HEK293T (cell line): ENCODE measurements around the gene HIGD2A.

ENCODE experiments used
- CTCF ChIA-PET: fragments of 350-600 bp; formaldehyde crosslinking; extraction: SDS; loops from one replicate; lab custom pipeline; 2021; ENCODE audit warnings: antibody characterized with exemption, inconsistent platforms; lab: Yijun Ruan, JAX
- POLR2A ChIA-PET: fragments of 350-600 bp; formaldehyde crosslinking; extraction: SDS; loops from one replicate; lab custom pipeline; 2020; ENCODE audit warnings: antibody characterized with exemption, inconsistent platforms; lab: Yijun Ruan, JAX
- DNase-seq: peaks from one replicate; pipeline ENCODE4 v3.0.0; 2012; ENCODE audit warnings: mixed read lengths; ENCODE audit errors: extremely low spot score
- ARNT ChIP-seq: fragments of 450-650 bp; IDR thresholded peaks from 2 replicates; pipeline ENCODE4 v1.6.1; 2017; ENCODE audit warnings: mild to moderate bottlenecking
- BHLHE40 ChIP-seq: fragments of 450-650 bp; IDR thresholded peaks from 2 replicates; pipeline ENCODE4 v1.6.1; 2016; ENCODE audit warnings: mild to moderate bottlenecking, moderate library complexity, borderline replicate concordance
- CTBP1 ChIP-seq: fragments of 450-650 bp; IDR thresholded peaks from 2 replicates; pipeline ENCODE4 v1.6.1; 2016; ENCODE audit warnings: borderline replicate concordance
- ELF4 ChIP-seq: fragments of 450-650 bp; IDR thresholded peaks from 2 replicates; pipeline ENCODE4 v1.6.1; 2017; ENCODE audit warnings: antibody characterized with exemption
- FOXA1 ChIP-seq: fragments of 450-650 bp; IDR thresholded peaks from 2 replicates; pipeline ENCODE4 v1.6.1; 2016; ENCODE audit warnings: mild to moderate bottlenecking
- FOXK2 ChIP-seq: fragments of 450-650 bp; IDR thresholded peaks from 2 replicates; pipeline ENCODE4 v1.6.1; 2016; ENCODE audit warnings: mild to moderate bottlenecking
- FOXM1 ChIP-seq: fragments of 450-650 bp; IDR thresholded peaks from 2 replicates; pipeline ENCODE4 v1.6.1; 2017; ENCODE audit warnings: mild to moderate bottlenecking, borderline replicate concordance
- HDGF ChIP-seq: fragments of 450-650 bp; IDR thresholded peaks from 2 replicates; pipeline ENCODE4 v1.6.1; 2017; ENCODE audit warnings: antibody characterized with exemption, borderline replicate concordance
- L3MBTL2 ChIP-seq: fragments of 450-650 bp; conservative IDR thresholded peaks from 2 replicates; pipeline ENCODE4 v1.6.1; 2016; ENCODE audit warnings: mild to moderate bottlenecking
- LEF1 ChIP-seq: fragments of 450-650 bp; IDR thresholded peaks from 2 replicates; pipeline ENCODE4 v1.6.1; 2017; ENCODE audit warnings: mild to moderate bottlenecking, borderline replicate concordance
- NFRKB ChIP-seq: fragments of 450-650 bp; IDR thresholded peaks from 2 replicates; pipeline ENCODE4 v1.6.1; 2016; ENCODE audit warnings: mild to moderate bottlenecking, moderate library complexity
- PKNOX1 ChIP-seq: fragments of 450-650 bp; IDR thresholded peaks from 2 replicates; pipeline ENCODE4 v1.6.1; 2016
- SP1 ChIP-seq: fragments of 450-650 bp; IDR thresholded peaks from 2 replicates; pipeline ENCODE4 v1.6.1; 2017
- SUZ12 ChIP-seq: fragments of 450-650 bp; IDR thresholded peaks from 2 replicates; pipeline ENCODE4 v1.6.1; 2016; ENCODE audit warnings: mild to moderate bottlenecking
- TARDBP ChIP-seq: fragments of 450-650 bp; IDR thresholded peaks from 2 replicates; pipeline ENCODE4 v1.6.1; 2016
- ZNF384 ChIP-seq: fragments of 450-650 bp; IDR thresholded peaks from 2 replicates; pipeline ENCODE4 v1.6.1; 2016

The HIGD2A gene, protein sequence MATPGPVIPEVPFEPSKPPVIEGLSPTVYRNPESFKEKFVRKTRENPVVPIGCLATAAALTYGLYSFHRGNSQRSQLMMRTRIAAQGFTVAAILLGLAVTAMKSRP

GRCh38 chr5:176388444-176389134 is at the start of gene HIGD2A, which contains the start of gene NOP16:
Gene HIGD2A (plus strand): TSS chr5:176388751. CDS start chr5:176388820, 69 bp downstream.
Gene NOP16 (minus strand): TSS chr5:176388598. CDS start chr5:176388539, 59 bp downstream.
- CTCF ChIA-PET, result no interaction called here

DNA sequence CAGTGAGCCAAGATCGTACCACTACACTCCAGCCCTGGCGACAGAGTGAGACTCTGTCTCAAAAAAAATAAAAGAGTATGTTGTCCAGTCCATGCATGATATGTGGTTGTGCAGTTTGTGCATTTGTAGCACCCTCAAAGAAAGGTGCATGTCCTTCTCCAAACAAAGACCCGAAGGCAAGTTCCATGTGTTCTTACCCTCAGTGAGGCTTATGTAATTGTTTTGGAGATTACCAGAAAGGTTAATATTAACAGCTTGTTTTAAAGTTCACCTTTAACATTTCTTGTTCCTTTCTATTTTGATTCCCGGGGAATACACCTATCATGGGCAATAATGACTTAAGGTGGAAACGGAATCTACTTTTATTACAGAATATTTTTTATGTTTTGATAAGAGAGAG is 49.2 kb upstream of the HIGD2A start:
- no peak for DNase-seq
- CTCF ChIA-PET, result no interaction called here
- POLR2A ChIA-PET, result no interaction called here
- no peak for TF ChIP-seq SP1
- no peak for TF ChIP-seq ZNF384
- TF ChIP-seq L3MBTL2, result no peak
- TF ChIP-seq TARDBP, result no peak
- TF ChIP-seq ARNT, result no peak
- no peak for TF ChIP-seq PKNOX1

More at GRCh38 chr5:176388444-176389134, at the start of gene HIGD2A, which contains the start of gene NOP16:
- peak; percentile 98 for DNase-seq
- TF ChIP-seq SP1 (no peak; the same call in 1 of the 2 replicates), FOXM1 (no peak), HDGF (no peak), FOXK2 (no peak), TARDBP (no peak), SUZ12 (no peak), ARNT (no peak), NFRKB (peak; percentile 72), CTBP1 (peak; percentile 98), PKNOX1 (peak; percentile 53; the same call in 1 of the 2 replicates), L3MBTL2 (peak; percentile 98), ELF4 (peak; percentile 67), FOXA1 (no peak)
- POLR2A ChIA-PET, result interaction anchor here (0.7 to 3.3 kb wide), 10 partner anchors 11 to 154 kb away, joined by 3 to 22 read pairs (median 4); partner anchors contain the start of genes CLTB, FAF2, KIAA1191 and RNF44

DNA sequence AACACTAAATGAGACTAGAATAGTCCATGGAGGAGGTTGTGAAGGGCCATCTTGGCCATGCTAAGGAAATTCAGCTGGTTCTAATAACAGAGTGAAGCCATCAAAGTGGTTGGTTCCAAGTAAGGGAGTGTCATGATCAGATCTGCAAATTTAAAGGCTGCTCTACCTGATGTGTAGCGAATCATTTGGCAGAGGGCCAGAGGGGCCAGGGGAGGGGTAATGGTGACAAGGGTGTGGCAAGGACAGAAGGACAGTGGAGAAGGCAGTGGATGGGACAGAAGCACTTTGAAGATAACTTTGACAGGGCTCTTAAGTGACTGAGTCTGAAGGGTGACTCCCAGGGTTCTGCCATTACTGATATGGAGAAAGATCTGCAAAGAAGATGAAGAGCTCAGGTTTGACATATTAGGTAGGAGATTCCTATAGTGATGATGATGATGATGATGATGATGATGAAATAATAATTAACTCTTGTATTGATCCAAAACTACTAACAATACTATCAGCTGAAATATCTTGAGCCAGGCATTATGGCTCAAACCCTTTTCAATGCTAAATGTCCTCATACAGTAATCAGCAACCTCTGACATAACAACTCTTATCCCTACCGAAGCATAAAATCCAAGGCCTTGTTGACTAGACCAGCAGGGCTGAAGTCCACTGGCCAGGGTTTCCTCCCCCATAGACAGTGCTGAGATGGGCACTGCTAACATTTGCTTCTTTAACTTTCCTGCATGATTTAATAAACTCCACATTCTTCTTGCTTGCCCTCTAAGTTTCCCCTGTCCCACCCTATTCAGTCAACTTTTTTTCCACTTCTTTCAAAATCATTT is 47.0 kb upstream of the HIGD2A start:
- CTCF ChIA-PET, result no interaction called here
- POLR2A ChIA-PET, result no interaction called here

DNA sequence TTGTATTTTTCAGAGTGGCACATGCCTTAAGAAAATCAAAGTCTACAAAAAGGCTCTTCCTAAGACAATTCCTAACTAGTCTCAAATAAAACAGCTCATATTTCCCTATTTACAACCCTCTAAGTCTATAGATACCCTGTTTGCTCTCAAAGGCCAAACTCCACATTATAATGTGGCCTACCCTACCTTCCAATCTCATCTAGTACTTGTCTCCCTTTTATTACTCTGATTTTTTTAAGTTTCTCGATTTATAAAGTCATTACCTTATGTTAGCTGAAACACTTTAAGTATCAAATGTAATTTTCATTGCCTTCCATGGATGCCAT is 46.4 kb upstream of the HIGD2A start:
- ChIA-PET CTCF (no interaction called here), POLR2A (no interaction called here)
- TF ChIP-seq SUZ12 (no peak), ZNF384 (no peak), NFRKB (no peak), PKNOX1 (no peak), TARDBP (no peak), HDGF (no peak), FOXM1 (no peak), ARNT (no peak), L3MBTL2 (no peak), SP1 (no peak), BHLHE40 (no peak)
- no peak for DNase-seq

More for the DNA sequence above, 47.0 kb upstream of the HIGD2A start:
- TF ChIP-seq TARDBP, result no peak
- TF ChIP-seq FOXM1, result no peak
- no peak for TF ChIP-seq ELF4
- no peak for TF ChIP-seq PKNOX1
- no peak for TF ChIP-seq LEF1
- no peak for TF ChIP-seq NFRKB
- no peak for TF ChIP-seq HDGF
- TF ChIP-seq L3MBTL2, result no peak
- TF ChIP-seq SP1, result no peak
- no peak for TF ChIP-seq BHLHE40
- TF ChIP-seq SUZ12, result no peak
- TF ChIP-seq FOXA1, result no peak
- DNase-seq, result no peak

DNA sequence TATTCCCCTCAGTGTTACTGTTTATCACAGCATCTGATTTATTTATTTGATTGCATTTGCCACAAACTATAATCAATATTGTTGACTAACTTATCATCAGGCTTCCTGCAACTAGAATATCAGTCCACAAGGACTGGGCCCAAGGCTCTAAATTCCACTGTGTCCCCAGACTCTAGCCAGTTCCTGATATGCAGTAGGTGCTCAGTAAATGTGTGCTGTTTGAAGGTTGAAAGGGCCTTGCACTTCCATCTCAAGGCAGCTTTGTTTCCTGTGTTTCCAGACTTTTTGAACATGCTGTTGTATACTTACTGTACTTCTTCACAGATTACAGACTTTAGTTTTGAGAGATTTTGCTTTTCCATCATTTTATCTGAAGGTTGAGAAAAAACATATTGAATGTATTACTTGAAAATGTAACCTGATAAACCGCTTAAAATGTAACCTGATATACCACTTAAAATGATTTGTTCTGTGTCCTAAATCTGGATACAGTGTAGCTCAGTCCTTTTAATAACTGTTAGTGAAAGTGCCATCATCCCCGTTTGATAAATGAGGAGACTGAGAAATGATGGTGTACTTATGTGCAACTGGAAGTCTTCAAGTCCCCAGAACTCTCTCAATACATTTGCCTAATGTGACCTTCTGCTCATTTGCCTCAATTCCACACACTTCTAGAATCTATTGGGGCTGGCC is 45.6 kb upstream of the HIGD2A start:
- DNase-seq, result no peak
- CTCF ChIA-PET, result no interaction called here
- TF ChIP-seq NFRKB, result no peak
- TF ChIP-seq PKNOX1, result peak; percentile 26; the same call in 1 of the 2 replicates
- POLR2A ChIA-PET, result interaction anchor here (1.1 kb wide), 1 partner anchor 18 kb away, joined by 5 read pairs; the partner anchor contains the start of gene KIAA1191
